Esophagus muscularis mucosa (tissue), 4 donors: ENCODE data around the gene ALKBH6. TPM values are rescaled to one million over a fixed set of nuclear protein-coding genes. Genes with fewer than 3 reads are reported as not detected.

Experiments
- DNase-seq: peaks from one replicate; pipeline ENCODE4 v3.0.0-alpha.2; 2017; ENCODE audit errors: extremely low spot score
- H3K27ac ChIP-seq, 4 donors: fragments of 200-600 bp; sonication (generic); replicated peaks in 1 of 4; 1 replicate in 3 of 4; 2 replicates in 1 of 4; pipeline ENCODE4 v1.5.1; 2016 to 2019; ENCODE audit warnings: mild to moderate bottlenecking in 1 of 4
- H3K27me3 ChIP-seq, 4 donors: fragments of 200-600 bp; sonication (generic); one replicate each; pipeline versions ENCODE4 v1.5.1 to v1.6.0; 2016 to 2019
- H3K36me3 ChIP-seq, 4 donors: fragments of 200-600 bp; sonication (generic); one replicate each; pipeline ENCODE4 v1.5.1; 2016 to 2019
- H3K4me1 ChIP-seq, 4 donors: fragments of 200-600 bp; sonication (generic); one replicate each; pipeline ENCODE4 v1.5.1; 2016 to 2019
- H3K4me3 ChIP-seq, 4 donors: fragments of 200-600 bp; sonication (generic); 1 replicate in 2 of 4; 2 replicates in 2 of 4; pipeline ENCODE4 v1.5.1; 2016 to 2019; ENCODE audit warnings: mild to moderate bottlenecking in 4 of 4, moderate library complexity in 1 of 4
- H3K9me3 ChIP-seq, 4 donors: fragments of 200-600 bp; sonication (generic); 1 replicate in 3 of 4; 2 replicates in 1 of 4; pipeline ENCODE4 v1.5.1; 2016 to 2019
- CTCF ChIP-seq, 3 experiments: fragments of 200-600 bp in 2 of 3; fragments of 450-650 bp in 1 of 3; sonication (generic) in 2 of 3; IDR thresholded peaks; one replicate each; pipeline ENCODE4 v1.5.1; 2017 to 2019; ENCODE audit warnings: antibody characterized with exemption in 3 of 3, mild to moderate bottlenecking in 2 of 3, moderate library complexity in 1 of 3
- EP300 ChIP-seq: sonication (generic); formaldehyde crosslinking; IDR thresholded peaks from one replicate; pipeline ENCODE4 v1.6.1; 2017; ENCODE audit warnings: antibody characterized with exemption
- POLR2A ChIP-seq: fragments of 450-650 bp; IDR thresholded peaks from one replicate; pipeline ENCODE4 v1.6.1; 2017; ENCODE audit warnings: antibody characterized with exemption, moderate library complexity, mild to moderate bottlenecking, low read depth
- POLR2AphosphoS5 ChIP-seq, 2 donors: sonication (generic); formaldehyde crosslinking; IDR thresholded peaks; one replicate each; pipeline ENCODE4 v1.6.1; 2017; ENCODE audit warnings: antibody characterized with exemption in 2 of 2
- WGBS: methylation state at CpG from one replicate; pipeline ENCODE4 v1.1.5; 2018; 5-methylcytosine and 5-hydroxymethylcytosine counted together
- intact Hi-C: fragments of 100-400 bp; cut with DNase I; formaldehyde crosslinking; loops from one replicate; pipeline ENCODE4 v1.15.1; 2023
- total RNA-seq, 4 donors: library from RNA; depleted of rRNA; stranded (reverse); fragments of >200 nt; gene quantifications; one replicate each; pipeline versions ENCODE4 v1.1.0 to v1.2.1, GENCODE V29; 2016

Gene ALKBH6
- total RNA-seq, 4 donors from 2014 or later, result 27.0 to 43.6 (median 35.5) TPM

DNA sequence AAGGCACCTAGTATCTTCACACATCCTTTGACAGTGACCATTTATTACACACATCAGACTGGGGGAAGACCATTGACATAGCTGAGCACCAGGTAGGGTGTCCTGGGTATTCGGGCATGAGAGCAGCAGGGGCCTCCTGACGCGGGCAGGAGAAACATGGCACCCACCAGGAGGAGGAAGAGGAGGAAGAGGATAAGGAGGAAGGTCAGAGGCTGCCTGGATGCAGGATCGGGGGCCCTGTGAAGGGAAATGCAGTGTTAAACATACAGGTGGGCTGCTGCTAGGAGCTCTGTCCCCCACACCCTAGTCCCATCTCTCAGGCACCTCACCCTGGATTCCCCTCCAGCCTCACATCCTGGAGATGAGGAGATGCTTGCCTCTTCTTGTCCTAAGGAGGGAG lies 10.7 kb downstream of the ALKBH6 start:
- Histone ChIP-seq H3K27me3 (no peaks in the 10 kb centered on the region), H3K9me3 (no peaks in the 10 kb centered on the region), H3K36me3 (peaks cover 5 to 22% (median 13%) of the 10 kb centered on the region in 4 donors), H3K4me1 (peaks cover 12 to 23% (median 21%) of the 10 kb centered on the region in 4 donors), H3K27ac (no peak overlapping the region), H3K4me3 (no peak overlapping the region)
- no peak for TF ChIP-seq EP300
- no peak for TF ChIP-seq CTCF (IDR thresholded peaks at IDR 0.05)
- no peak for TF ChIP-seq POLR2AphosphoS5 (IDR thresholded peaks at IDR 0.05)
- TF ChIP-seq POLR2A, result no peak
- 92% methylated on average over 4 of the region's 4 CpGs for WGBS
- intact Hi-C loops, result no loop called here
- DNase-seq, result no peak

- WGBS, result 100% methylated on average over 3 of the region's 3 CpGs
- DNase-seq, result no peak
- H3K9me3 ChIP-seq, result no peaks in the 10 kb centered on the region
- intact Hi-C loops, result no loop called here
- no peaks in the 10 kb centered on the region for H3K27me3 ChIP-seq
- no peak overlapping the region for H3K4me3 ChIP-seq
- no peak for TF ChIP-seq POLR2A
- no peak for TF ChIP-seq CTCF (IDR thresholded peaks at IDR 0.05)
- no peak for TF ChIP-seq POLR2AphosphoS5 (IDR thresholded peaks at IDR 0.05)
- TF ChIP-seq EP300, result no peak
- H3K36me3 ChIP-seq, result peaks cover 5 to 31% (median 18%) of the 10 kb centered on the region in 4 donors
- no peak overlapping the region for H3K27ac ChIP-seq
- peaks cover 17 to 37% (median 36%) of the 10 kb centered on the region in 4 donors for H3K4me1 ChIP-seq
These were observed 12.4 kb downstream of the ALKBH6 start for GRCh38 chr19:36001605-36002004.

DNA sequence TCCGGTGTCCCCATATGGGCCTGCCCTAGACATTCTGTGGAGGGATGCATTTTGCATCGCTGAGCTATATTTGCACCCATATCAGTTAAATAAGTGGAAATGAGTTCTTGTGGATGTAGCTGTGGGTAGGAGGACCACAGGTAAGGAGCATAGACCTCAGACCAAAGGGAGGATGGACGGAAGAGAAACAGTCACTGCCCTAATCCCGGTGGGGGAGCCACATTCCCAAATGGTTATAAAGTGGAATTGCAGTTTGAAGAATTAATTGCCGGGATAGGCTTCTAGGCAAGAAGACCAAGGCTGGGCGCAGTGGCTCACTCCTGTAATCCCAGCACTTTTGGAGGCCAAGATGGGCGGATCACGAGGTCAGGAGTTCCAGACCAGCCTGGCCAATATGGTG lies 17.2 kb downstream of the ALKBH6 start:
- Histone ChIP-seq H3K36me3 (peaks cover 5 to 25% (median 17%) of the 10 kb centered on the region in 4 donors), H3K4me1 (peaks cover 32 to 62% (median 58%) of the 10 kb centered on the region in 4 donors), H3K27ac (peak overlapping the region; percentile 90 to 96 (median 94)), H3K4me3 (peak overlapping the region in 2 of 4 donors; percentile 83 to 91), H3K27me3 (no peaks in the 10 kb centered on the region), H3K9me3 (no peaks in the 10 kb centered on the region)
- 91% methylated on average over 8 of the region's 8 CpGs for WGBS
- no peak for DNase-seq
- intact Hi-C loops, result loop anchor here (2.0 to 5.0 kb wide), 2 partner anchors 56 to 116 kb away; partner anchors contain the start of genes OVOL3 and POLR2I
- TF ChIP-seq POLR2A, result no peak
- TF ChIP-seq POLR2AphosphoS5 (IDR thresholded peaks at IDR 0.05), result no peak
- TF ChIP-seq EP300, result no peak
- no peak for TF ChIP-seq CTCF (IDR thresholded peaks at IDR 0.05)

DNA sequence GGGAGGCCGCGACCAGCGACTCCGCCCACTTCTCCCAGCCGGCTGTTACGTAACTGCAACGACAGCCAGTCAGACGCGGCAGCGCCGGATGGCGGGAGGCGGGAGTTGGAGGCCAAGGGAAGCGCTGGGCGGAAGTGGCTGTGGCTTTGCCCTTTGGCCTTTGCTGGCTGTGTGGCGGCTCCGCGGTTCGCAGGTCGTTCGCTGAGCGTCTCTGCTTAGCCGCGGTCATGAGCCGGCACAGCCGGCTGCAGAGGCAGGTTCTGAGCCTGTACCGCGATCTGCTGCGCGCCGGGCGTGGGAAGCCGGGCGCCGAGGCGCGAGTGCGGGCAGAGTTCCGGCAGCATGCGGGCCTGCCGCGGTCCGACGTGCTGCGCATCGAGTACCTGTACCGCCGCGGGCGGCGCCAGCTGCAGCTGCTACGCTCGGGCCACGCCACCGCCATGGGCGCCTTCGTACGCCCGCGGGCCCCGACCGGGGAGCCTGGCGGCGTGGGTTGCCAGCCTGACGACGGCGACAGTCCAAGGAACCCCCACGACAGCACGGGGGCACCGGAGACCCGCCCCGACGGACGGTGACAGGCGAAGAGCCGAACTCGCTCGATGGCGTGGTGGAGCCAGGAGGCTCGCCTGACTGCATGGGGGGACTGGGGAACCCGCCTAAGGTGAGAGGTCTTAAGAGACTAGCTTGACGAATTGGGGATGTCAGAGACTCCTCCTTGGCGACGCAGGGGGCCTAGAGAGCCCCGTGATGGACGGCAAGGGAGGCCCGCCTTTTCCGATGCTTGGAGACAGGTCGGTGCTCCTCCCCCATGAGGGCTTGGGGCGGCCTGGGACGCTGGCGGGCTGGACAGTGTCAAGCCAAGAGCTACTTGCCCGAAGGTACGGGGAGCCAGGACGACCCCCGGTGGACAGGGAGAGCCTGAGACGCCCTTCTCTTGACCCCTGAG lies 18.7 kb downstream of the ALKBH6 start, which contains the start of gene SDHAF1:
Gene SDHAF1, plus strand, starts transcription at position 141 of the 946 bp plus-strand sequence. Its CDS starts 87 bp downstream, at position 228.
- no CpG with 5 or more reads among the region's 97 CpGs for WGBS
- DNase-seq, result peak; percentile 99
- Histone ChIP-seq H3K4me3 (peak within 1 kb of the TSS; percentile 80 to 98 (median 87)), H3K4me1 (peaks cover 32 to 62% (median 57%) of the 10 kb centered on the region in 4 donors), H3K36me3 (peaks cover 0 to 15% (median 12%) of the 10 kb centered on the region in 4 donors), H3K27ac (peak within 1 kb of the TSS; percentile 90 to 96 (median 94)), H3K9me3 (no peaks in the 10 kb centered on the region), H3K27me3 (peaks cover 0 to under 1% (median 0%) of the 10 kb centered on the region in 4 donors)
- peak; percentile 96 to 98 for TF ChIP-seq POLR2AphosphoS5 (IDR thresholded peaks at IDR 0.05)
- no peak for TF ChIP-seq EP300
- peak; percentile 61 for TF ChIP-seq POLR2A
- no peak for TF ChIP-seq CTCF (IDR thresholded peaks at IDR 0.05)
- intact Hi-C loops, result loop anchor here (5.0 kb wide), 1 partner anchor 117 kb away; the partner anchor contains the start of genes OVOL3 and POLR2I
